GM12878 (cell line): ENCODE data around the gene C4orf17. TPM values are rescaled to one million over a fixed set of nuclear protein-coding genes. Genes with fewer than 3 reads are reported as not detected.

Experiments
- ATAC-seq: fragments of 200-7000 bp; cut with Tn5 transposase; 3 replicates; pipeline ENCODE4 v1.9.1; 2020; ENCODE audit warnings: mild to moderate bottlenecking, moderate library complexity
- BruUV-seq: library from RNA; stranded (reverse); fragments of 400-500 nt; replicated peaks from 2 replicates; lab custom pipeline; 2021; lab: Mats Ljungman, UMichigan
- CTCF ChIA-PET: fragments of 300-600 bp; sonication (Branson Sonifier 250); formaldehyde crosslinking; extraction: SDS; loops from one replicate; lab custom pipeline; 2021; ENCODE audit warnings: inconsistent platforms; lab: Yijun Ruan, JAX
- POLR2A ChIA-PET: fragments of 350-600 bp; formaldehyde crosslinking; extraction: SDS; loops from one replicate; lab custom pipeline; 2021; ENCODE audit warnings: inconsistent platforms; lab: Charles Lee
- RAD21 ChIA-PET: fragments of 300-600 bp; sonication (Branson Sonifier 250); formaldehyde crosslinking; loops from one replicate; lab custom pipeline; 2023; ENCODE audit warnings: antibody characterized with exemption; ENCODE audit not compliant: unreplicated experiment; lab: Charles Lee
- SMC1A ChIA-PET: fragments of 300-600 bp; sonication (Branson Sonifier 250); formaldehyde crosslinking; loops from one replicate; lab custom pipeline; 2023; ENCODE audit not compliant: unreplicated experiment, uncharacterized antibody; lab: Charles Lee
- DNase-seq: peaks from one replicate; pipeline ENCODE4 v3.0.0-alpha.2; 2011; ENCODE audit warnings: low read depth, low spot score
- FAIRE-seq: peaks from 3 replicates; lab custom pipeline; 2011; peaks lifted over from hg19 to GRCh38; lab: Jason Lieb, UNC
- H2AFZ ChIP-seq: 2 replicates; pipeline ENCODE4 v1.6.0; 2011; ENCODE audit warnings: low read depth, low read length, control low read depth; ENCODE audit not compliant: control insufficient read depth
- H3K27ac ChIP-seq: 2 replicates; pipeline ENCODE4 v1.5.1; 2011; ENCODE audit warnings: control low read depth; ENCODE audit not compliant: control insufficient read depth, insufficient read depth
- H3K27me3 ChIP-seq, 2 experiments: replicated peaks in 1 of 2; 2 replicates each; pipeline versions ENCODE4 v1.6.0 to v1.6.1; 2011; ENCODE audit warnings: low read length in 1 of 2; ENCODE audit not compliant: control insufficient read depth in 2 of 2, insufficient read depth in 2 of 2
- H3K36me3 ChIP-seq, 2 experiments: 2 replicates each; pipeline ENCODE4 v1.5.1; 2011; ENCODE audit warnings: low read length in 1 of 2; ENCODE audit not compliant: control insufficient read depth in 2 of 2, insufficient read depth in 2 of 2
- H3K4me1 ChIP-seq: 2 replicates; pipeline ENCODE4 v1.6.1; 2011; ENCODE audit warnings: mild to moderate bottlenecking, low read length, moderate library complexity, mixed read lengths; ENCODE audit not compliant: control insufficient read depth, insufficient read depth
- H3K4me2 ChIP-seq: 2 replicates; pipeline ENCODE4 v1.6.0; 2011; ENCODE audit warnings: control low read depth; ENCODE audit not compliant: control insufficient read depth, insufficient read depth
- H3K4me3 ChIP-seq: fragments of 200-600 bp; sonication (generic); 2 replicates; pipeline ENCODE4 v1.5.1; 2016
- H3K79me2 ChIP-seq: 2 replicates; pipeline ENCODE4 v1.6.0; 2011; ENCODE audit warnings: low read length; ENCODE audit not compliant: control insufficient read depth, insufficient read depth
- H3K9ac ChIP-seq: 2 replicates; pipeline ENCODE4 v1.8.0; 2011; ENCODE audit warnings: low read length, control low read depth, mixed read lengths; ENCODE audit not compliant: control insufficient read depth, insufficient read depth
- H3K9me3 ChIP-seq: replicated peaks from 3 replicates; pipeline ENCODE4 v1.5.1; 2011; ENCODE audit warnings: mild to moderate bottlenecking, low read length; ENCODE audit not compliant: control insufficient read depth, insufficient read depth
- H4K20me1 ChIP-seq: 2 replicates; pipeline ENCODE4 v1.6.0; 2011; ENCODE audit not compliant: control insufficient read depth, insufficient read depth
- ATF7 ChIP-seq: fragments of 450-650 bp; IDR thresholded peaks from 2 replicates; pipeline ENCODE4 v1.6.1; 2016; ENCODE audit warnings: low read depth, mild to moderate bottlenecking
- MEF2A ChIP-seq: IDR thresholded peaks from 2 replicates; pipeline ENCODE4 v1.6.1; 2011; ENCODE audit warnings: low read depth, mild to moderate bottlenecking, low read length, moderate library complexity; ENCODE audit not compliant: insufficient read depth
- NFXL1 ChIP-seq: fragments of 450-650 bp; IDR thresholded peaks from 2 replicates; pipeline ENCODE4 v1.6.1; 2017; ENCODE audit warnings: antibody characterized with exemption, mild to moderate bottlenecking, borderline replicate concordance
- NFYB ChIP-seq: IDR thresholded peaks from 2 replicates; pipeline ENCODE4 v1.6.1; 2011; ENCODE audit warnings: low read depth, mild to moderate bottlenecking, low read length, improper control_type of control experiment, moderate library complexity; ENCODE audit not compliant: insufficient read depth
- NKRF ChIP-seq: fragments of 450-650 bp; conservative IDR thresholded peaks from 2 replicates; pipeline ENCODE4 v1.6.1; 2017; ENCODE audit warnings: mild to moderate bottlenecking, moderate library complexity
- ZBED1 ChIP-seq: IDR thresholded peaks from 2 replicates; pipeline ENCODE4 v1.6.1; 2016; ENCODE audit warnings: borderline replicate concordance
- ZNF24 ChIP-seq: fragments of 450-650 bp; IDR thresholded peaks from 2 replicates; pipeline ENCODE4 v1.6.1; 2017; ENCODE audit warnings: antibody characterized with exemption, mild to moderate bottlenecking
- ZNF274 ChIP-seq: IDR thresholded peaks from one replicate; pipeline ENCODE4 v1.8.0; 2011; ENCODE audit not compliant: insufficient read length, insufficient read depth
- ZZZ3 ChIP-seq: IDR thresholded peaks from 2 replicates; pipeline ENCODE4 v1.6.1; 2011; ENCODE audit warnings: low read depth; ENCODE audit not compliant: control insufficient read depth, insufficient read length
- WGBS: methylation state at CpG from one replicate; pipeline ENCODE4 v1.1.6; 2016; ENCODE audit warnings: low lambda C conversion rate; ENCODE audit not compliant: insufficient replicate concordance, insufficient coverage; ENCODE audit errors: missing lambda C conversion rate; 5-methylcytosine and 5-hydroxymethylcytosine counted together
- in situ Hi-C: fragments of 300-500 bp; cut with MboI; formaldehyde crosslinking; loops from 9 replicates; pipeline ENCODE4 v1.14.3; 2018; ENCODE audit warnings: mixed read lengths
- intact Hi-C: fragments of 100-400 bp; cut with micrococcal nuclease; formaldehyde crosslinking; loops from one replicate; pipeline ENCODE4 v1.14.2; 2022; ENCODE audit not compliant: unreplicated experiment
- polyA plus RNA-seq, 11 experiments: library from polyadenylated mRNA; depleted of rRNA in 4 of 11; unstranded in 6 of 11; stranded (reverse) in 5 of 11; fragments of >200 nt; fragmentation: Nextera tagmentation in 4 of 11; fragmentation: Illumina TruSeq in 1 of 11; extraction: Ambion mirVana in 4 of 11; extraction: Trizol in 1 of 11; gene quantifications; 1 replicate in 1 of 11; 2 replicates in 10 of 11; pipeline versions ENCODE4 v1.2.1 to v1.2.3, GENCODE V29; 2011 to 2016; ENCODE audit warnings: inconsistent platforms in 2 of 11, missing spikeins in 2 of 11, low read depth in 1 of 11
- total RNA-seq, 4 experiments: library from RNA; depleted of rRNA in 3 of 4; stranded (reverse); fragments of >200 nt in 3 of 4; fragmentation: Illumina TruSeq in 1 of 4; extraction: Trizol in 1 of 4; gene quantifications; 2 replicates each; pipeline versions ENCODE4 v1.2.1 to v1.2.3, GENCODE V29; 2013 to 2021
- TF ChIP-seq, protein P1 (sequence below): IDR thresholded peaks from 2 replicates; pipeline ENCODE4 v1.6.1; 2011; ENCODE audit warnings: low read depth, low read length, improper control_type of control experiment, borderline replicate concordance
- TF ChIP-seq, protein P2 (sequence below): IDR thresholded peaks from 2 replicates; pipeline ENCODE4 v1.6.1; 2011; ENCODE audit warnings: mild to moderate bottlenecking, low read depth, low read length, moderate library complexity; ENCODE audit not compliant: insufficient replicate concordance
- TF ChIP-seq, protein P3 (sequence below): fragments of 450-650 bp; IDR thresholded peaks from 2 replicates; pipeline ENCODE4 v1.6.1; 2014; ENCODE audit warnings: mild to moderate bottlenecking

C4orf17 gene
- total and polyA plus RNA-seq, 10 of the 15 experiments (the other 5 are each of a cell fraction or from before 2014, with no cell fraction given) = not detected

DNA sequence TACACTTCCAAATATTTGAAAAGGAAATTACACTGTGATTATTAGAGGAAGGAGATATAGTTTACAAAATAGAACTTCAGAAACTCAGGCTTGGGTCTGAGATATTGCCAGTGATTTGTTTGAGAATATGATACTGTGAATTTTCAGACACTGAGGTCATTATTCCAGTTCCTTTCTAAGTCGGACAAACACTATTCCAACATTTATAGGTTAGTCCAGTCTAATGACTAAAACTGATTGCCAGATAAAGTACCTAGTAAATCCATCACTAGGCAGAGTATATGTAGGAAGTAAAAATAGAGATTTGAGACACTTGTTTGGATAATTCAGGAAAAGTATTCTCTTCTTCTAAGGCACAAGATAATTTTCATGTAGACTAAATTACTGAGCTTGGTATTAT lies 77.0 kb downstream of the C4orf17 start:
- no peak overlapping the region for H2AFZ ChIP-seq
- in situ Hi-C loops = no loop called here

More for the DNA sequence above, 77.0 kb downstream of the C4orf17 start:
- Histone ChIP-seq H3K27ac (no peak overlapping the region), H3K4me2 (no peak overlapping the region), H3K4me1 (no peaks in the 10 kb centered on the region), H3K9ac (no peak overlapping the region), H3K79me2 (no peaks in the 10 kb centered on the region), H3K27me3 (no peaks in the 10 kb centered on the region), H3K36me3 (no peaks in the 10 kb centered on the region), H3K9me3 (no peaks in the 10 kb centered on the region), H3K4me3 (no peak overlapping the region), H4K20me1 (no peaks in the 10 kb centered on the region)
- TF ChIP-seq ZZZ3 (no peak), NFXL1 (no peak), ZNF24 (no peak), NFYB (no peak), NKRF (no peak), ZNF274 (no peak), MEF2A (no peak), ATF7 (no peak), ZBED1 (no peak)
- TF ChIP-seq, protein P1, sequence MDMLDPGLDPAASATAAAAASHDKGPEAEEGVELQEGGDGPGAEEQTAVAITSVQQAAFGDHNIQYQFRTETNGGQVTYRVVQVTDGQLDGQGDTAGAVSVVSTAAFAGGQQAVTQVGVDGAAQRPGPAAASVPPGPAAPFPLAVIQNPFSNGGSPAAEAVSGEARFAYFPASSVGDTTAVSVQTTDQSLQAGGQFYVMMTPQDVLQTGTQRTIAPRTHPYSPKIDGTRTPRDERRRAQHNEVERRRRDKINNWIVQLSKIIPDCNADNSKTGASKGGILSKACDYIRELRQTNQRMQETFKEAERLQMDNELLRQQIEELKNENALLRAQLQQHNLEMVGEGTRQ = no peak
- TF ChIP-seq, protein P2, sequence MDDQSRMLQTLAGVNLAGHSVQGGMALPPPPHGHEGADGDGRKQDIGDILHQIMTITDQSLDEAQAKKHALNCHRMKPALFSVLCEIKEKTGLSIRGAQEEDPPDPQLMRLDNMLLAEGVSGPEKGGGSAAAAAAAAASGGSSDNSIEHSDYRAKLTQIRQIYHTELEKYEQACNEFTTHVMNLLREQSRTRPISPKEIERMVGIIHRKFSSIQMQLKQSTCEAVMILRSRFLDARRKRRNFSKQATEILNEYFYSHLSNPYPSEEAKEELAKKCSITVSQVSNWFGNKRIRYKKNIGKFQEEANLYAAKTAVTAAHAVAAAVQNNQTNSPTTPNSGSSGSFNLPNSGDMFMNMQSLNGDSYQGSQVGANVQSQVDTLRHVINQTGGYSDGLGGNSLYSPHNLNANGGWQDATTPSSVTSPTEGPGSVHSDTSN = no peak
- TF ChIP-seq, protein P3, sequence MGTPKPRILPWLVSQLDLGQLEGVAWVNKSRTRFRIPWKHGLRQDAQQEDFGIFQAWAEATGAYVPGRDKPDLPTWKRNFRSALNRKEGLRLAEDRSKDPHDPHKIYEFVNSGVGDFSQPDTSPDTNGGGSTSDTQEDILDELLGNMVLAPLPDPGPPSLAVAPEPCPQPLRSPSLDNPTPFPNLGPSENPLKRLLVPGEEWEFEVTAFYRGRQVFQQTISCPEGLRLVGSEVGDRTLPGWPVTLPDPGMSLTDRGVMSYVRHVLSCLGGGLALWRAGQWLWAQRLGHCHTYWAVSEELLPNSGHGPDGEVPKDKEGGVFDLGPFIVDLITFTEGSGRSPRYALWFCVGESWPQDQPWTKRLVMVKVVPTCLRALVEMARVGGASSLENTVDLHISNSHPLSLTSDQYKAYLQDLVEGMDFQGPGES = no peak
- SMC1A ChIA-PET = no interaction called here
- no peak for ATAC-seq
- FAIRE-seq = no peak
- WGBS = 39% methylated on average over 1 of the region's 1 CpG
- no TSS peak for BruUV-seq
- no peak for DNase-seq
- RAD21 ChIA-PET = no interaction called here
- CTCF ChIA-PET = no interaction called here
- POLR2A ChIA-PET = interaction anchor here (0.5 kb wide), 1 partner anchor 318 kb away, joined by 4 read pairs; no protein-coding TSS in a partner anchor
- intact Hi-C loops = no loop called here
